ENCODE data around the gene LHFPL5. TPM values are rescaled to one million over a fixed set of nuclear protein-coding genes. Genes with fewer than 3 reads are reported as not detected.

The LHFPL5 gene
- total and polyA plus RNA-seq, 2 of the 13 experiments (the other 11 are each of a cell fraction or from before 2014, with no cell fraction given) = 0.03 TPM; not detected in 1

DNA sequence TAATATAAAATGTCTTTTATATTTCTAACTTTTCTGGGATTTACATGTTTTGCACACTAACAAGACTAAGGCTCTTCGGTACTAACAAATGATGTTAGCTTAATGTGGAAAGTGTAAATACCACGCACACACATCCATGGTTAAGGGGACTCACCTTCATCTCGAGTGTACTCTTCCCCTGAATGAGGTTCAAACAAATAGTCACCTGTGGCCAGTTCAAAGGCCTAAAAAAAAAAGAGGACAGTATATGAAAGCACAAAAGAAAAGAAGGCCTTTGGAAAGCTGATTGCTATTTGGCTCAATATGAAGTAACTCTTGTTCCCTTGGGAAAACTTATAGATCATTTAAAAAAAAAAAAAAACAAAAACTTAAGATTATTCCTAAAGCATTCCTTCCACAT is 37.2 kb downstream of the LHFPL5 start:
- WGBS (ENCODE audit: low lambda C conversion rate) = 44% methylated on average over 3 of the region's 3 CpGs
- FAIRE-seq (no peak), ATAC-seq (peak; percentile 63), DNase-seq (ENCODE audit: low spot score) (peak; percentile 56)
- ChIA-PET POLR2A (interaction anchor here (0.7 kb wide), 1 partner anchor 254 kb away, joined by 4 read pairs; no protein-coding TSS in a partner anchor), CTCF (ENCODE audit: low intra/inter-chr PET ratio, low total read pairs) (no interaction called here)
- Histone ChIP-seq H3K27me3 (ENCODE audit: control insufficient read depth in 1 of 2, insufficient read depth in 2 of 2, low read length in 2 of 2) (no peaks in the 10 kb centered on the region), H3K4me2 (ENCODE audit: low read depth, low read length) (no peak overlapping the region), H3K27ac (ENCODE audit: extremely low read length, insufficient read depth, low read length) (peak overlapping the region; percentile 27), H2AFZ (ENCODE audit: low read length) (no peak overlapping the region), H3K9ac (ENCODE audit: insufficient read depth, low read depth, low read length) (no peak overlapping the region), H3K79me2 (ENCODE audit: insufficient read depth, low read length) (no peaks in the 10 kb centered on the region), H3K4me3 (replicated peaks in 1 of 3; ENCODE audit: insufficient read depth in 1 of 3, low read depth in 2 of 3, low read length in 3 of 3) (no peak overlapping the region), H4K20me1 (ENCODE audit: insufficient read depth, low read length) (no peaks in the 10 kb centered on the region), H3K9me3 (ENCODE audit: low read length) (no peaks in the 10 kb centered on the region), H3K4me1 (ENCODE audit: insufficient read depth, low read length) (peaks cover 13% of the 10 kb centered on the region), H3K36me3 (replicated peaks in 1 of 2; ENCODE audit: control insufficient read depth in 1 of 2, insufficient read depth in 2 of 2, low read length in 2 of 2) (peaks cover 13 to 70% of the 10 kb centered on the region in 2 experiments)
- intact Hi-C loops (cut with micrococcal nuclease; ENCODE audit: unreplicated experiment) (no loop called here), in situ Hi-C loops (cut with HindIII; ENCODE audit: extremely low pct_ligation_motif_present, low pct_unique_long_range_greater_than_20kb) (no loop called here)
- BruUV-seq (replicated peaks) = no TSS peak
- no peak for TF ChIP-seq ZNF605 (CRISPR knock-in tag; IDR thresholded peaks at IDR 0.05)
- TF ChIP-seq, protein P1, sequence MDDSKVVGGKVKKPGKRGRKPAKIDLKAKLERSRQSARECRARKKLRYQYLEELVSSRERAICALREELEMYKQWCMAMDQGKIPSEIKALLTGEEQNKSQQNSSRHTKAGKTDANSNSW (CRISPR knock-in tag; IDR thresholded peaks at IDR 0.05; ENCODE audit: borderline replicate concordance) = no peak
- TF ChIP-seq HNF4A (CRISPR knock-in tag; IDR thresholded peaks at IDR 0.05) = peak; percentile 13; the same call in 1 of the 2 replicates
- TF ChIP-seq SOX5 (CRISPR knock-in tag; IDR thresholded peaks at IDR 0.05; ENCODE audit: borderline replicate concordance) = peak; percentile 53
- TF ChIP-seq FOXA3 (CRISPR knock-in tag; IDR thresholded peaks at IDR 0.05) = peak; percentile 12; the same call in 1 of the 2 replicates
- peak; percentile 79; the same call in 1 of the 2 replicates for TF ChIP-seq ZNF362 (CRISPR knock-in tag; IDR thresholded peaks at IDR 0.05; ENCODE audit: borderline replicate concordance)
- no peak for TF ChIP-seq SOX13 (IDR thresholded peaks at IDR 0.05)
- peak in 1 of 2 experiments; percentile 49; a peak in 2 of 4 replicates for TF ChIP-seq SOX13 (CRISPR knock-in tag; conservative IDR thresholded peaks at IDR 0.05 in 1 of 2, IDR thresholded peaks at IDR 0.05 in 1 of 2)
- TF ChIP-seq ZBTB43 (CRISPR knock-in tag; conservative IDR thresholded peaks at IDR 0.05) = peak; percentile 73
- TF ChIP-seq, protein P2, sequence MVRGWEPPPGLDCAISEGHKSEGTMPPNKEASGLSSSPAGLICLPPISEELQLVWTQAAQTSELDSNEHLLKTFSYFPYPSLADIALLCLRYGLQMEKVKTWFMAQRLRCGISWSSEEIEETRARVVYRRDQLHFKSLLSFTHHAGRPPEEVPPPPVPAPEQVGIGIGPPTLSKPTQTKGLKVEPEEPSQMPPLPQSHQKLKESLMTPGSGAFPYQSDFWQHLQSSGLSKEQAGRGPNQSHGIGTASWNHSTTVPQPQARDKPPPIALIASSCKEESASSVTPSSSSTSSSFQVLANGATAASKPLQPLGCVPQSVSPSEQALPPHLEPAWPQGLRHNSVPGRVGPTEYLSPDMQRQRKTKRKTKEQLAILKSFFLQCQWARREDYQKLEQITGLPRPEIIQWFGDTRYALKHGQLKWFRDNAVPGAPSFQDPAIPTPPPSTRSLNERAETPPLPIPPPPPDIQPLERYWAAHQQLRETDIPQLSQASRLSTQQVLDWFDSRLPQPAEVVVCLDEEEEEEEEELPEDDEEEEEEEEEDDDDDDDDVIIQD (CRISPR knock-in tag; IDR thresholded peaks at IDR 0.05; ENCODE audit: low read depth) = 0 out of 2 replicates have a peak, but pooled peaks have one; percentile 11
- no peak for TF ChIP-seq ZNF263 (CRISPR knock-in tag; IDR thresholded peaks at IDR 0.05)
- peak; percentile 42; the same call in 1 of the 2 replicates for TF ChIP-seq PAXIP1 (CRISPR knock-in tag; conservative IDR thresholded peaks at IDR 0.05)
- peak; percentile 73 for TF ChIP-seq TCF7 (IDR thresholded peaks at IDR 0.05; ENCODE audit: low read depth)
- no peak for TF ChIP-seq SOX6 (IDR thresholded peaks at IDR 0.05)
- peak; percentile 63 for TF ChIP-seq SOX6 (CRISPR knock-in tag; IDR thresholded peaks at IDR 0.05)
